ENCODE measurements around the gene HSD17B1. TPM values are rescaled to one million over a fixed set of nuclear protein-coding genes. Genes with fewer than 3 reads are reported as not detected.

HSD17B1 gene
- total RNA-seq, 1 donor from 2014 or later: 1.4 TPM

GRCh38 chr17:42561897-42562387 lies 9.2 kb downstream of the HSD17B1 start, which contains the start of gene COASY:
Gene COASY (plus strand): TSS chr17:42562148. CDS start chr17:42562623, 475 bp downstream.
- peak within 1 kb of the TSS; percentile 93 for H3K27ac Mint-ChIP-seq (ENCODE audit: unreplicated experiment)

GRCh38 chr17:42562388-42563142 lies 9.8 kb downstream of the HSD17B1 start:
- Mint-ChIP-seq H3K27me3 (ENCODE audit: low read depth) (no peaks in the 10 kb centered on the region), H3K9me3 (ENCODE audit: low read depth) (no peaks in the 10 kb centered on the region), H3K36me3 (ENCODE audit: low read depth) (peaks cover 2% of the 10 kb centered on the region), H3K4me3 (ENCODE audit: unreplicated experiment) (peak overlapping the region; percentile 90), H3K27ac (ENCODE audit: unreplicated experiment) (peak overlapping the region; percentile 93), H3K4me1 (ENCODE audit: low read depth) (peaks cover 40% of the 10 kb centered on the region)
- no peak for DNase-seq (ENCODE audit: low spot score)
- TF ChIP-seq CTCF (IDR thresholded peaks at IDR 0.05): no peak

More at GRCh38 chr17:42561897-42562387, 9.2 kb downstream of the HSD17B1 start, which contains the start of gene COASY:
- Mint-ChIP-seq H3K4me3 (ENCODE audit: unreplicated experiment) (peak within 1 kb of the TSS; percentile 90), H3K27me3 (ENCODE audit: low read depth) (no peaks in the 10 kb centered on the region), H3K36me3 (ENCODE audit: low read depth) (peaks cover 1% of the 10 kb centered on the region), H3K9me3 (ENCODE audit: low read depth) (no peaks in the 10 kb centered on the region), H3K4me1 (ENCODE audit: low read depth) (peaks cover 42% of the 10 kb centered on the region)
- DNase-seq (ENCODE audit: low spot score): peak; percentile 98
- TF ChIP-seq CTCF (IDR thresholded peaks at IDR 0.05): no peak

GRCh38 chr17:42563143-42563509 lies 10.4 kb downstream of the HSD17B1 start:
- no peak for DNase-seq (ENCODE audit: low spot score)
- H3K9me3 Mint-ChIP-seq (ENCODE audit: low read depth): no peaks in the 10 kb centered on the region
- H3K27me3 Mint-ChIP-seq (ENCODE audit: low read depth): no peaks in the 10 kb centered on the region
- H3K4me3 Mint-ChIP-seq (ENCODE audit: unreplicated experiment): peak overlapping the region; percentile 90
- no peak for TF ChIP-seq CTCF (IDR thresholded peaks at IDR 0.05)
- H3K4me1 Mint-ChIP-seq (ENCODE audit: low read depth): peaks cover 45% of the 10 kb centered on the region
- peaks cover 5% of the 10 kb centered on the region for H3K36me3 Mint-ChIP-seq (ENCODE audit: low read depth)
- H3K27ac Mint-ChIP-seq (ENCODE audit: unreplicated experiment): peak overlapping the region; percentile 93

DNA sequence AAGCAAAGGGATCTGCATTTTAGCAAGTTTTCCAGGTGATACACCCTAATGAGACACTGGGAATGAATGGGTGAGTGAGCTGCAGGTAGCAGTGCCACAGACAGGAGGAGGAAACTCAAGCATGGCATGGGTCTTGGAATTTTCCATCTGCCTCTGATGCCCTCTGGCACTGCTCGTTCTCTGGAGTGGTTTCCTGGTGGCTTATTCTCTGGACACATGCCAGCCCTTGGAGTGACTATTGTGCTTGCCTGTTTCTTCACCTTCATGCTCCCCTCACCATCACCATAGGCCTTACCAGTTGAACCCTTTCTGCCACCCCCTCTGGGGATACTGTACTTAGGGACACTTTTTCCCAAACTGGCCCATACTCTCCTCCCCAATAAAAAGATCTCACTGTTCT lies 10.8 kb downstream of the HSD17B1 start:
- TF ChIP-seq CTCF (IDR thresholded peaks at IDR 0.05): no peak
- Mint-ChIP-seq H3K4me1 (ENCODE audit: low read depth) (peaks cover 45% of the 10 kb centered on the region), H3K27ac (ENCODE audit: unreplicated experiment) (peak overlapping the region; percentile 61), H3K27me3 (ENCODE audit: low read depth) (no peaks in the 10 kb centered on the region), H3K4me3 (ENCODE audit: unreplicated experiment) (peak overlapping the region; percentile 60), H3K9me3 (ENCODE audit: low read depth) (no peaks in the 10 kb centered on the region), H3K36me3 (ENCODE audit: low read depth) (peaks cover 5% of the 10 kb centered on the region)
- DNase-seq (ENCODE audit: low spot score): no peak

DNA sequence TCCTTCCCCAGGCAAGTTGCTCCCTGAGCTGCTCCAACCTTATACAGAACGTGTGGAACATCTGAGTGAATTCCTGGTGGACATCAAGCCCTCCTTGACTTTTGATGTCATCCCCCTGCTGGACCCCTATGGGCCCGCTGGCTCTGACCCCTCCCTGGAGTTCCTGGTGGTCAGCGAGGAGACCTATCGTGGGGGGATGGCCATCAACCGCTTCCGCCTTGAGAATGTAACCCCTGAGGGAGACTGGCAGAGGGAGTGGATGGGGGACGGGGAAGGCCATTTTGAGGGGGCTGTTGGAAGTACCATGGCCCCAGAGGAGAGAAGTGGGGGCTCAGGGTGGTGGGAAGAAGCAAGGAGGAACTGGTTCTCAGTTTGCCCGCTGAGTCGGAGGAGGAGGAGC lies 11.2 kb downstream of the HSD17B1 start:
- no peaks in the 10 kb centered on the region for H3K9me3 Mint-ChIP-seq (ENCODE audit: low read depth)
- H3K36me3 Mint-ChIP-seq (ENCODE audit: low read depth): peaks cover 7% of the 10 kb centered on the region
- no peak for DNase-seq (ENCODE audit: low spot score)
- H3K4me1 Mint-ChIP-seq (ENCODE audit: low read depth): peaks cover 48% of the 10 kb centered on the region
- peak overlapping the region; percentile 60 for H3K4me3 Mint-ChIP-seq (ENCODE audit: unreplicated experiment)
- no peak for TF ChIP-seq CTCF (IDR thresholded peaks at IDR 0.05)
- H3K27me3 Mint-ChIP-seq (ENCODE audit: low read depth): no peaks in the 10 kb centered on the region
- H3K27ac Mint-ChIP-seq (ENCODE audit: unreplicated experiment): peak overlapping the region; percentile 61
